Measurements from ENCODE around the gene VPS8. TPM values are rescaled to one million over a fixed set of nuclear protein-coding genes. Genes with fewer than 3 reads are reported as not detected.

VPS8 gene
- 75.6 TPM for total RNA-seq (ENCODE audit: insufficient read depth, low replicate concordance)

- peak; percentile 98 for DNase-seq (ENCODE audit: low spot score)
Observed at GRCh38 chr3:184811999-184812661, at the start of gene VPS8. TSS of gene VPS8 (plus strand) at chr3:184812166. CDS start at chr3:184824633, 12,467 bp downstream.

- no peak for DNase-seq (ENCODE audit: low spot score)
Observed at GRCh38 chr3:184764191-184764590, 47.8 kb upstream of the VPS8 start.

- no peak for DNase-seq (ENCODE audit: low spot score)
Observed at GRCh38 chr3:184765047-184765729, 46.8 kb upstream of the VPS8 start.

- DNase-seq (ENCODE audit: low spot score), result no peak
Observed at GRCh38 chr3:184765730-184766074, 46.3 kb upstream of the VPS8 start.

- DNase-seq (ENCODE audit: low spot score), result no peak
Observed at GRCh38 chr3:184766555-184767261, 45.3 kb upstream of the VPS8 start.

GRCh38 chr3:184767377-184767776, 44.6 kb upstream of the VPS8 start:
- no peak for DNase-seq (ENCODE audit: low spot score)

GRCh38 chr3:184769382-184770170, 42.4 kb upstream of the VPS8 start:
- DNase-seq (ENCODE audit: low spot score), result no peak

- DNase-seq (ENCODE audit: low spot score), result no peak
Observed at GRCh38 chr3:184770541-184770940, 41.4 kb upstream of the VPS8 start.

- no peak for DNase-seq (ENCODE audit: low spot score)
Observed at GRCh38 chr3:184771301-184772127, 40.5 kb upstream of the VPS8 start.

- no peak for DNase-seq (ENCODE audit: low spot score)
Observed at GRCh38 chr3:184772667-184773272, 39.2 kb upstream of the VPS8 start.

- peak; percentile 74 for DNase-seq (ENCODE audit: low spot score)
Observed at GRCh38 chr3:184773283-184774186, 38.4 kb upstream of the VPS8 start.

- no peak for DNase-seq (ENCODE audit: low spot score)
Observed at GRCh38 chr3:184776916-184777315, 35.0 kb upstream of the VPS8 start.

GRCh38 chr3:184777566-184778356, 34.2 kb upstream of the VPS8 start:
- peak; percentile 97 for DNase-seq (ENCODE audit: low spot score)

GRCh38 chr3:184778426-184779332, 33.3 kb upstream of the VPS8 start:
- peak; percentile 68 for DNase-seq (ENCODE audit: low spot score)

GRCh38 chr3:184780981-184781515, 30.9 kb upstream of the VPS8 start:
- no peak for DNase-seq (ENCODE audit: low spot score)

- DNase-seq (ENCODE audit: low spot score), result no peak
Observed at GRCh38 chr3:184781801-184782200, 30.2 kb upstream of the VPS8 start.

GRCh38 chr3:184783319-184783718, 28.6 kb upstream of the VPS8 start:
- no peak for DNase-seq (ENCODE audit: low spot score)
